Activated CD8-positive, alpha-beta memory T cell treated with anti-CD3 and anti-CD28 coated beads, Interleukin-2, amount 10 ng/mL, durations not matched to agents 7 days and 5 days (primary cell): ENCODE results near the gene SFT2D1. TPM values are rescaled to one million over a fixed set of nuclear protein-coding genes. Genes with fewer than 3 reads are reported as not detected.
"Not testable (repeated sequence)": the region's sequence is repeated elsewhere in the genome, so short reads cannot be mapped to it uniquely, and the experiment has no call there.

Experiments
- ATAC-seq: fragments of 150-1000 bp; cut with Tn5 transposase; one replicate; pipeline ENCODE4 v1.10.0; 2021; ENCODE audit warnings: moderate library complexity
- CTCF ChIA-PET: fragments of 350-600 bp; sonication (Branson Sonifier 250); formaldehyde crosslinking; loops from one replicate; lab custom pipeline; 2021; ENCODE audit warnings: antibody characterized with exemption; lab: Charles Lee
- DNase-seq: peaks from one replicate; pipeline ENCODE4 v3.0.0-alpha.2; 2020
- H3K27ac Mint-ChIP-seq: one replicate; pipeline ENCODE4 v1.8.0; 2021; ENCODE audit warnings: mild to moderate bottlenecking, mixed read lengths
- H3K27me3 Mint-ChIP-seq: one replicate; pipeline ENCODE4 v1.8.0; 2021; ENCODE audit warnings: mixed read lengths
- H3K36me3 Mint-ChIP-seq: one replicate; pipeline ENCODE4 v1.8.0; 2021; ENCODE audit warnings: mild to moderate bottlenecking, mixed read lengths
- H3K4me1 Mint-ChIP-seq: one replicate; pipeline ENCODE4 v1.8.0; 2021; ENCODE audit warnings: mixed read lengths
- H3K4me3 Mint-ChIP-seq: one replicate; pipeline ENCODE4 v1.8.0; 2021; ENCODE audit warnings: mild to moderate bottlenecking, moderate library complexity, mixed read lengths
- H3K9me3 Mint-ChIP-seq: one replicate; pipeline ENCODE4 v1.8.0; 2022; ENCODE audit warnings: low read depth, mixed read lengths
- total RNA-seq, 2 experiments: library from RNA; stranded (reverse); gene quantifications; one replicate each; pipeline ENCODE4 v1.2.3, GENCODE V29; 2021

The SFT2D1 gene
- total RNA-seq, 2 experiments from 2014 or later, result 35.6 to 40.0 TPM

GRCh38 chr6:166379800-166380199, 37.5 kb upstream of the SFT2D1 start:
- H3K27ac Mint-ChIP-seq, result no peak overlapping the region
- peaks cover 15% of the 10 kb centered on the region for H3K4me1 Mint-ChIP-seq
- no peaks in the 10 kb centered on the region for H3K9me3 Mint-ChIP-seq
- no peaks in the 10 kb centered on the region for H3K27me3 Mint-ChIP-seq
- CTCF ChIA-PET, result interaction anchor here (1.0 to 7.2 kb wide), 5 partner anchors 10 to 104 kb away, joined by 4 to 93 read pairs (median 7); partner anchors contain the start of gene PRR18
- ATAC-seq, result no peak
- DNase-seq, result no peak
- no peak overlapping the region for H3K4me3 Mint-ChIP-seq
- H3K36me3 Mint-ChIP-seq, result no peaks in the 10 kb centered on the region

- Mint-ChIP-seq H3K9me3 (no peaks in the 10 kb centered on the region), H3K4me3 (no peak overlapping the region), H3K36me3 (no peaks in the 10 kb centered on the region), H3K27me3 (no peaks in the 10 kb centered on the region), H3K27ac (no peak overlapping the region), H3K4me1 (peaks cover 13% of the 10 kb centered on the region)
- DNase-seq, result no peak
- CTCF ChIA-PET, result interaction anchor here (1.0 to 7.2 kb wide), 4 partner anchors 21 to 103 kb away, joined by 4 to 93 read pairs (median 28); partner anchors contain the start of gene PRR18
- ATAC-seq, result no peak
Observed at GRCh38 chr6:166379103-166379586, 36.8 kb upstream of the SFT2D1 start.

GRCh38 chr6:166377721-166378120, 35.4 kb upstream of the SFT2D1 start:
- H3K36me3 Mint-ChIP-seq, result no peaks in the 10 kb centered on the region
- H3K4me1 Mint-ChIP-seq, result peaks cover 9% of the 10 kb centered on the region
- no peaks in the 10 kb centered on the region for H3K27me3 Mint-ChIP-seq
- CTCF ChIA-PET, result interaction anchor here (1.4 to 7.2 kb wide), 3 partner anchors 23 to 101 kb away, joined by 6 to 93 read pairs (median 50); partner anchors contain the start of gene PRR18
- no peak overlapping the region for H3K27ac Mint-ChIP-seq
- no peaks in the 10 kb centered on the region for H3K9me3 Mint-ChIP-seq
- ATAC-seq, result no peak
- H3K4me3 Mint-ChIP-seq, result no peak overlapping the region
- DNase-seq, result no peak

- no peaks in the 10 kb centered on the region for H3K4me1 Mint-ChIP-seq
- H3K27ac Mint-ChIP-seq, result no peak overlapping the region
- H3K36me3 Mint-ChIP-seq, result no peaks in the 10 kb centered on the region
- H3K9me3 Mint-ChIP-seq, result no peaks in the 10 kb centered on the region
- no peak for ATAC-seq
- no peaks in the 10 kb centered on the region for H3K27me3 Mint-ChIP-seq
- DNase-seq, result no peak
- CTCF ChIA-PET, result interaction anchor here (7.2 kb wide), 1 partner anchor 64 kb away, joined by 93 read pairs; the partner anchor contains the start of gene PRR18
- H3K4me3 Mint-ChIP-seq, result no peak overlapping the region
Observed at GRCh38 chr6:166375013-166375412, 32.7 kb upstream of the SFT2D1 start.

GRCh38 chr6:166370489-166370888, 28.1 kb upstream of the SFT2D1 start:
- DNase-seq, result no peak
- no peaks in the 10 kb centered on the region for H3K27me3 Mint-ChIP-seq
- no peaks in the 10 kb centered on the region for H3K4me1 Mint-ChIP-seq
- H3K27ac Mint-ChIP-seq, result no peak overlapping the region
- no peak for ATAC-seq
- H3K9me3 Mint-ChIP-seq, result no peaks in the 10 kb centered on the region
- H3K36me3 Mint-ChIP-seq, result peaks cover 1% of the 10 kb centered on the region
- H3K4me3 Mint-ChIP-seq, result no peak overlapping the region
- CTCF ChIA-PET, result interaction anchor here (1.3 to 2.5 kb wide), 2 partner anchors 10 to 11 kb away, joined by 3 to 7 read pairs; no protein-coding TSS in a partner anchor

- no peak overlapping the region for H3K27ac Mint-ChIP-seq
- ATAC-seq, result no peak
- H3K36me3 Mint-ChIP-seq, result peaks cover 1% of the 10 kb centered on the region
- DNase-seq, result no peak
- CTCF ChIA-PET, result interaction anchor here (2.5 kb wide), 1 partner anchor 10 kb away, joined by 7 read pairs; no protein-coding TSS in a partner anchor
- H3K9me3 Mint-ChIP-seq, result no peaks in the 10 kb centered on the region
- H3K27me3 Mint-ChIP-seq, result no peaks in the 10 kb centered on the region
- H3K4me3 Mint-ChIP-seq, result no peak overlapping the region
- no peaks in the 10 kb centered on the region for H3K4me1 Mint-ChIP-seq
Observed at GRCh38 chr6:166369782-166370181, 27.4 kb upstream of the SFT2D1 start.

GRCh38 chr6:166366921-166367320, 24.6 kb upstream of the SFT2D1 start:
- Mint-ChIP-seq H3K9me3 (no peaks in the 10 kb centered on the region), H3K36me3 (peaks cover 6% of the 10 kb centered on the region), H3K27ac (no peak overlapping the region), H3K27me3 (no peaks in the 10 kb centered on the region), H3K4me1 (no peaks in the 10 kb centered on the region), H3K4me3 (no peak overlapping the region)
- DNase-seq, result no peak
- no peak for ATAC-seq
- CTCF ChIA-PET, result interaction anchor here (0.6 kb wide), 1 partner anchor 14 kb away, joined by 3 read pairs; no protein-coding TSS in a partner anchor

GRCh38 chr6:166365806-166366205, 23.5 kb upstream of the SFT2D1 start:
- Mint-ChIP-seq H3K27ac (no peak overlapping the region), H3K4me3 (no peak overlapping the region), H3K9me3 (no peaks in the 10 kb centered on the region), H3K4me1 (no peaks in the 10 kb centered on the region), H3K27me3 (no peaks in the 10 kb centered on the region), H3K36me3 (peaks cover 6% of the 10 kb centered on the region)
- DNase-seq (no peak), ATAC-seq (no peak)
- CTCF ChIA-PET, result no interaction called here

- no peaks in the 10 kb centered on the region for H3K4me1 Mint-ChIP-seq
Observed at GRCh38 chr6:166365221-166365620, 22.9 kb upstream of the SFT2D1 start.

GRCh38 chr6:166364456-166364855, 22.1 kb upstream of the SFT2D1 start:
- CTCF ChIA-PET, result interaction anchor here (0.9 kb wide), 1 partner anchor 17 kb away, joined by 6 read pairs; no protein-coding TSS in a partner anchor
- no peaks in the 10 kb centered on the region for H3K4me1 Mint-ChIP-seq
- ATAC-seq, result no peak

More at GRCh38 chr6:166365221-166365620, 22.9 kb upstream of the SFT2D1 start:
- CTCF ChIA-PET, result interaction anchor here (0.9 kb wide), 1 partner anchor 16 kb away, joined by 6 read pairs; no protein-coding TSS in a partner anchor
- DNase-seq (no peak), ATAC-seq (no peak)
- no peaks in the 10 kb centered on the region for H3K9me3 Mint-ChIP-seq
- H3K27ac Mint-ChIP-seq, result no peak overlapping the region
- peaks cover 6% of the 10 kb centered on the region for H3K36me3 Mint-ChIP-seq
- H3K27me3 Mint-ChIP-seq, result no peaks in the 10 kb centered on the region
- H3K4me3 Mint-ChIP-seq, result no peak overlapping the region

GRCh38 chr6:166362427-166362826, 20.1 kb upstream of the SFT2D1 start:
- not testable (repeated sequence) for H3K9me3 Mint-ChIP-seq, H3K36me3 Mint-ChIP-seq, H3K27ac Mint-ChIP-seq, DNase-seq, H3K4me1 Mint-ChIP-seq, H3K4me3 Mint-ChIP-seq, ATAC-seq
- H3K27me3 Mint-ChIP-seq, result peaks cover 20% of the 10 kb centered on the region
- CTCF ChIA-PET, result interaction anchor here (1.4 kb wide), 1 partner anchor 19 kb away, joined by 4 read pairs; no protein-coding TSS in a partner anchor

More at GRCh38 chr6:166364456-166364855, 22.1 kb upstream of the SFT2D1 start:
- H3K9me3 Mint-ChIP-seq, result no peaks in the 10 kb centered on the region
- peaks cover 6% of the 10 kb centered on the region for H3K36me3 Mint-ChIP-seq
- DNase-seq, result no peak
- no peak overlapping the region for H3K27ac Mint-ChIP-seq
- peaks cover 5% of the 10 kb centered on the region for H3K27me3 Mint-ChIP-seq
- H3K4me3 Mint-ChIP-seq, result no peak overlapping the region

GRCh38 chr6:166361077-166361429, 18.7 kb upstream of the SFT2D1 start:
- Mint-ChIP-seq H3K4me1 (no peaks in the 10 kb centered on the region), H3K9me3 (no peaks in the 10 kb centered on the region)

GRCh38 chr6:166360243-166361076, 18.1 kb upstream of the SFT2D1 start:
- Mint-ChIP-seq H3K27ac (no peak overlapping the region), H3K9me3 (no peaks in the 10 kb centered on the region), H3K27me3 (peaks cover 30% of the 10 kb centered on the region), H3K4me1 (no peaks in the 10 kb centered on the region), H3K4me3 (no peak overlapping the region), H3K36me3 (peaks cover 5% of the 10 kb centered on the region)
- no peak for DNase-seq
- ATAC-seq, result no peak
- CTCF ChIA-PET, result no interaction called here

More at GRCh38 chr6:166361077-166361429, 18.7 kb upstream of the SFT2D1 start:
- Mint-ChIP-seq H3K27me3 (peaks cover 27% of the 10 kb centered on the region), H3K4me3 (no peak overlapping the region), H3K27ac (no peak overlapping the region), H3K36me3 (peaks cover 5% of the 10 kb centered on the region)
- CTCF ChIA-PET, result no interaction called here
- DNase-seq (no peak), ATAC-seq (no peak)
